ENCODE measurements around the gene TBC1D22A.

DNA sequence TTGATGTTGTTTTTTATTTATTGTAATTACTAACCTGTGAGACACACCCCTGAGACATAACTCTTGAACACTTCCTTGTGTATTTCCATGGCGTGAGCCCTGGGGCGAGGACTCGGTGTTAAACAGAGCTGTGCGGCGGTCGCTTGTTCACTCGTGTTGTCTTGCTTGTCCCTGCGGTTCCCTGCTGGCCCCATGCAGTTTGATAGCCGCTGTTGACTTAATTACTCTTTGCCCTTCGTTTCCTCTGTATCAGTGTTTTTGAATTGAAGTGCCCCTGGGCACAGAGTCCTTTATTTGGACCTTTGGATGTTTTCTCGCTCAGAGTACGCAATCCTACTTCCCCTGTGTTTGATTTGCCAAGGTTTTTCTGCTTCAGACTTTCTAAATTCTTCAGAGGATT lies 52.7 kb downstream of the TBC1D22A start:
- TF ChIP-seq, protein P1, sequence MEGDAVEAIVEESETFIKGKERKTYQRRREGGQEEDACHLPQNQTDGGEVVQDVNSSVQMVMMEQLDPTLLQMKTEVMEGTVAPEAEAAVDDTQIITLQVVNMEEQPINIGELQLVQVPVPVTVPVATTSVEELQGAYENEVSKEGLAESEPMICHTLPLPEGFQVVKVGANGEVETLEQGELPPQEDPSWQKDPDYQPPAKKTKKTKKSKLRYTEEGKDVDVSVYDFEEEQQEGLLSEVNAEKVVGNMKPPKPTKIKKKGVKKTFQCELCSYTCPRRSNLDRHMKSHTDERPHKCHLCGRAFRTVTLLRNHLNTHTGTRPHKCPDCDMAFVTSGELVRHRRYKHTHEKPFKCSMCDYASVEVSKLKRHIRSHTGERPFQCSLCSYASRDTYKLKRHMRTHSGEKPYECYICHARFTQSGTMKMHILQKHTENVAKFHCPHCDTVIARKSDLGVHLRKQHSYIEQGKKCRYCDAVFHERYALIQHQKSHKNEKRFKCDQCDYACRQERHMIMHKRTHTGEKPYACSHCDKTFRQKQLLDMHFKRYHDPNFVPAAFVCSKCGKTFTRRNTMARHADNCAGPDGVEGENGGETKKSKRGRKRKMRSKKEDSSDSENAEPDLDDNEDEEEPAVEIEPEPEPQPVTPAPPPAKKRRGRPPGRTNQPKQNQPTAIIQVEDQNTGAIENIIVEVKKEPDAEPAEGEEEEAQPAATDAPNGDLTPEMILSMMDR (IDR thresholded peaks at IDR 0.05; ENCODE audit: low read depth, low read length, missing input control) = no peak
- TF ChIP-seq JUND (IDR thresholded peaks at IDR 0.05) (peak; percentile 84 to 94), RAD21 (IDR thresholded peaks at IDR 0.05) (peak; percentile 38 to 43), EGR1 (IDR thresholded peaks at IDR 0.05; ENCODE audit: low read depth in 2 of 2) (peak in 1 of 2 donors; percentile 48), TAF1 (conservative IDR thresholded peaks at IDR 0.05) (peak; percentile 32), YY1 (IDR thresholded peaks at IDR 0.05) (peak; percentile 91), SP1 (IDR thresholded peaks at IDR 0.05) (peak; percentile 99), GABPA (IDR thresholded peaks at IDR 0.05 in 1 of 2, conservative IDR thresholded peaks at IDR 0.05 in 1 of 2) (peak in 1 of 2 donors; percentile 60), HNF4G (IDR thresholded peaks at IDR 0.05) (peak; percentile 100), NR2F2 (IDR thresholded peaks at IDR 0.05) (peak; percentile 80)
- TF ChIP-seq, protein P2, sequence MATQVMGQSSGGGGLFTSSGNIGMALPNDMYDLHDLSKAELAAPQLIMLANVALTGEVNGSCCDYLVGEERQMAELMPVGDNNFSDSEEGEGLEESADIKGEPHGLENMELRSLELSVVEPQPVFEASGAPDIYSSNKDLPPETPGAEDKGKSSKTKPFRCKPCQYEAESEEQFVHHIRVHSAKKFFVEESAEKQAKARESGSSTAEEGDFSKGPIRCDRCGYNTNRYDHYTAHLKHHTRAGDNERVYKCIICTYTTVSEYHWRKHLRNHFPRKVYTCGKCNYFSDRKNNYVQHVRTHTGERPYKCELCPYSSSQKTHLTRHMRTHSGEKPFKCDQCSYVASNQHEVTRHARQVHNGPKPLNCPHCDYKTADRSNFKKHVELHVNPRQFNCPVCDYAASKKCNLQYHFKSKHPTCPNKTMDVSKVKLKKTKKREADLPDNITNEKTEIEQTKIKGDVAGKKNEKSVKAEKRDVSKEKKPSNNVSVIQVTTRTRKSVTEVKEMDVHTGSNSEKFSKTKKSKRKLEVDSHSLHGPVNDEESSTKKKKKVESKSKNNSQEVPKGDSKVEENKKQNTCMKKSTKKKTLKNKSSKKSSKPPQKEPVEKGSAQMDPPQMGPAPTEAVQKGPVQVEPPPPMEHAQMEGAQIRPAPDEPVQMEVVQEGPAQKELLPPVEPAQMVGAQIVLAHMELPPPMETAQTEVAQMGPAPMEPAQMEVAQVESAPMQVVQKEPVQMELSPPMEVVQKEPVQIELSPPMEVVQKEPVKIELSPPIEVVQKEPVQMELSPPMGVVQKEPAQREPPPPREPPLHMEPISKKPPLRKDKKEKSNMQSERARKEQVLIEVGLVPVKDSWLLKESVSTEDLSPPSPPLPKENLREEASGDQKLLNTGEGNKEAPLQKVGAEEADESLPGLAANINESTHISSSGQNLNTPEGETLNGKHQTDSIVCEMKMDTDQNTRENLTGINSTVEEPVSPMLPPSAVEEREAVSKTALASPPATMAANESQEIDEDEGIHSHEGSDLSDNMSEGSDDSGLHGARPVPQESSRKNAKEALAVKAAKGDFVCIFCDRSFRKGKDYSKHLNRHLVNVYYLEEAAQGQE (IDR thresholded peaks at IDR 0.05) = peak; percentile 80
- TF ChIP-seq, protein P3, sequence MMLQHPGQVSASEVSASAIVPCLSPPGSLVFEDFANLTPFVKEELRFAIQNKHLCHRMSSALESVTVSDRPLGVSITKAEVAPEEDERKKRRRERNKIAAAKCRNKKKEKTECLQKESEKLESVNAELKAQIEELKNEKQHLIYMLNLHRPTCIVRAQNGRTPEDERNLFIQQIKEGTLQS (IDR thresholded peaks at IDR 0.05) = peak; percentile 73
- TF ChIP-seq, protein P4, sequence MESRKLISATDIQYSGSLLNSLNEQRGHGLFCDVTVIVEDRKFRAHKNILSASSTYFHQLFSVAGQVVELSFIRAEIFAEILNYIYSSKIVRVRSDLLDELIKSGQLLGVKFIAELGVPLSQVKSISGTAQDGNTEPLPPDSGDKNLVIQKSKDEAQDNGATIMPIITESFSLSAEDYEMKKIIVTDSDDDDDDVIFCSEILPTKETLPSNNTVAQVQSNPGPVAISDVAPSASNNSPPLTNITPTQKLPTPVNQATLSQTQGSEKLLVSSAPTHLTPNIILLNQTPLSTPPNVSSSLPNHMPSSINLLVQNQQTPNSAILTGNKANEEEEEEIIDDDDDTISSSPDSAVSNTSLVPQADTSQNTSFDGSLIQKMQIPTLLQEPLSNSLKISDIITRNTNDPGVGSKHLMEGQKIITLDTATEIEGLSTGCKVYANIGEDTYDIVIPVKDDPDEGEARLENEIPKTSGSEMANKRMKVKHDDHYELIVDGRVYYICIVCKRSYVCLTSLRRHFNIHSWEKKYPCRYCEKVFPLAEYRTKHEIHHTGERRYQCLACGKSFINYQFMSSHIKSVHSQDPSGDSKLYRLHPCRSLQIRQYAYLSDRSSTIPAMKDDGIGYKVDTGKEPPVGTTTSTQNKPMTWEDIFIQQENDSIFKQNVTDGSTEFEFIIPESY (IDR thresholded peaks at IDR 0.05) = peak; percentile 71
- TF ChIP-seq, protein P5, sequence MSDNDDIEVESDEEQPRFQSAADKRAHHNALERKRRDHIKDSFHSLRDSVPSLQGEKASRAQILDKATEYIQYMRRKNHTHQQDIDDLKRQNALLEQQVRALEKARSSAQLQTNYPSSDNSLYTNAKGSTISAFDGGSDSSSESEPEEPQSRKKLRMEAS (IDR thresholded peaks at IDR 0.05) = peak; percentile 92
